NCI-H460 (cell line): Measurements from ENCODE around the gene PLAC9. TPM values are rescaled to one million over a fixed set of nuclear protein-coding genes. Genes with fewer than 3 reads are reported as not detected.

ENCODE experiments used
- DNase-seq: peaks from one replicate; pipeline ENCODE4 v3.0.0-alpha.2; 2016; ENCODE audit warnings: low read depth; ENCODE audit errors: extremely low read depth
- total RNA-seq: library from RNA; depleted of rRNA; stranded (reverse); fragments of >200 nt; shearing (Covaris generic); gene quantifications from 2 replicates; pipeline ENCODE4 v1.2.3, GENCODE V29; 2014

Gene PLAC9
- total RNA-seq, 1 experiment from 2014 or later: not detected

- no peak for DNase-seq
These were observed 26.8 kb downstream of the PLAC9 start for GRCh38 chr10:80159166-80159873.

GRCh38 chr10:80160361-80161320 is 28.1 kb downstream of the PLAC9 start:
- no peak for DNase-seq

GRCh38 chr10:80161321-80162083 is 29.0 kb downstream of the PLAC9 start:
- DNase-seq: no peak

GRCh38 chr10:80163741-80164341 is 31.3 kb downstream of the PLAC9 start:
- DNase-seq: no peak

GRCh38 chr10:80164596-80164995 is 32.1 kb downstream of the PLAC9 start:
- no peak for DNase-seq

- no peak for DNase-seq
These were observed 32.6 kb downstream of the PLAC9 start for GRCh38 chr10:80165173-80165572.

GRCh38 chr10:80166581-80167470 is 34.3 kb downstream of the PLAC9 start:
- DNase-seq: no peak

- no peak for DNase-seq
These were observed 35.1 kb downstream of the PLAC9 start for GRCh38 chr10:80167471-80168161.

GRCh38 chr10:80168162-80168511 is 35.6 kb downstream of the PLAC9 start:
- DNase-seq: no peak

- no peak for DNase-seq
These were observed 36.3 kb downstream of the PLAC9 start for GRCh38 chr10:80168679-80169380.

- no peak for DNase-seq
These were observed 37.5 kb downstream of the PLAC9 start for GRCh38 chr10:80170026-80170425.

GRCh38 chr10:80170641-80171040 is 38.1 kb downstream of the PLAC9 start:
- DNase-seq: no peak

GRCh38 chr10:80171248-80171660 is 38.7 kb downstream of the PLAC9 start:
- no peak for DNase-seq

- no peak for DNase-seq
These were observed 40.4 kb downstream of the PLAC9 start for GRCh38 chr10:80172896-80173295.

- no peak for DNase-seq
These were observed 40.9 kb downstream of the PLAC9 start for GRCh38 chr10:80173466-80173865.

- DNase-seq: no peak
These were observed 42.3 kb downstream of the PLAC9 start for GRCh38 chr10:80174641-80175395.

GRCh38 chr10:80176526-80176925 is 44.0 kb downstream of the PLAC9 start:
- DNase-seq: no peak
